ENCODE data around the gene GUCY1A2.

- TF ChIP-seq POLR2A (IDR thresholded peaks at IDR 0.05; ENCODE audit: low read depth, low read length) (no peak), EZH2 (IDR thresholded peaks at IDR 0.05; ENCODE audit: borderline replicate concordance, low read depth, low read length, severe bottlenecking) (no peak), POLR2AphosphoS5 (IDR thresholded peaks at IDR 0.05; ENCODE audit: insufficient read depth, low read depth, low read length) (no peak), CTCF (IDR thresholded peaks at IDR 0.05; ENCODE audit: extremely low read depth in 1 of 2, insufficient read depth in 1 of 2, low read depth in 1 of 2, low read length in 2 of 2) (no peak), MYC (IDR thresholded peaks at IDR 0.05; ENCODE audit: low read depth, low read length) (no peak), FOS (IDR thresholded peaks at IDR 0.05; ENCODE audit: borderline replicate concordance, insufficient read depth, low read length) (no peak), GATA2 (IDR thresholded peaks at IDR 0.05; ENCODE audit: insufficient read depth, insufficient read length, low read depth, low read length) (no peak)
Measured at GRCh38 chr11:107025673-107026072, 7.4 kb upstream of the GUCY1A2 start.
